Activated CD4-positive, alpha-beta T cell treated with anti-CD3 and anti-CD28 coated beads for 48 hours (primary cell): ENCODE measurements around the gene LPIN3.

Experiments used
- DNase-seq: peaks from one replicate; pipeline ENCODE4 v3.0.0-alpha.2; 2020

Gene LPIN3

DNA sequence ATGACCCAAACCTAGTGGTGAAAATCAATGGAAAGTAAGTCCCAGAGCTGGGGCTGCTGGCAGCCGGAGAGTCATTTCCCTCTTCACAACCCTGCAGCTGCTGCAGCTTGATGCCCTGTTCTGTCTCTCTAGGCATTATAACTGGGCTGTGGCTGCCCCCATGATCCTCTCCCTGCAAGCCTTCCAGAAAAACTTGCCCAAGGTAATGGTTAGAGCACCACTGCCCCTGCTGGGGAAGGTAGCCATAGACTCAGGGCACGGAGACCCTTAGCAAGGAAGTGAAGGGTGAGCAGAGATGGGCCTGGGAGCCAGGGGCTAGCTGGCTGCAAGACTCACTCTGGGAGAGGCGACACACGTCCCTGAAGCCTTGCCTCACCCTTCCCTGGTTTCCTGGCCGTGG is 12.0 kb downstream of the LPIN3 start:
- DNase-seq = no peak

- DNase-seq = no peak
Measured at GRCh38 chr20:41353530-41353929, 12.9 kb downstream of the LPIN3 start.

GRCh38 chr20:41355192-41355591 is 14.6 kb downstream of the LPIN3 start:
- DNase-seq = no peak

DNA sequence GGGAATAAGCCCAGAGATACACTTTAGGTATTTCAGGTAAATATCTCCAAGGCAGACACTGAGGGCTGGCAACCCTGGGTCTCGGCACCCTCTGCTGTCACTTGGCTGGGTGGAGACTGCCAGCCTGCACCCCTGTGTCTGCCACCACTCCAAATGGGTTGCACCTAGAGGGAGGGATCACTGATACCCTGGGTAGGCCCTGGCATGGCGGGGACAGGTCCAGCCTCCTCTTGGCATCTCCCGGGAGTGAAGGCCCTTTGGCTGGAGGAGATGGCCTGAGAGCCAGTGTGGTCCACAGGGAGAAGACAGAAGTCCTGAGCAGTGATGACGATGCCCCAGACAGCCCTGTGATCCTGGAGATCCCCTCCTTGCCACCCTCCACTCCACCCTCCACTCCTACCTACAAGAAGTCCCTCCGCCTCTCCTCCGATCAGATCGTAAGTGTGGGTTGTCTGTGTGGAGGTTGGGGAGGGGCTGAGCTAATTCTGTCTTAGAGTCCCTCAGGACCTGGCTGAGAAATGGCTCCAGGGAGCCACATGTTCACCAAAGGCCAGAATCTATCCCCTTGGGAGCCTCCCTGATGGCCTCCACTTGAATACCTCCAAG is 15.1 kb downstream of the LPIN3 start:
- no peak for DNase-seq

DNA sequence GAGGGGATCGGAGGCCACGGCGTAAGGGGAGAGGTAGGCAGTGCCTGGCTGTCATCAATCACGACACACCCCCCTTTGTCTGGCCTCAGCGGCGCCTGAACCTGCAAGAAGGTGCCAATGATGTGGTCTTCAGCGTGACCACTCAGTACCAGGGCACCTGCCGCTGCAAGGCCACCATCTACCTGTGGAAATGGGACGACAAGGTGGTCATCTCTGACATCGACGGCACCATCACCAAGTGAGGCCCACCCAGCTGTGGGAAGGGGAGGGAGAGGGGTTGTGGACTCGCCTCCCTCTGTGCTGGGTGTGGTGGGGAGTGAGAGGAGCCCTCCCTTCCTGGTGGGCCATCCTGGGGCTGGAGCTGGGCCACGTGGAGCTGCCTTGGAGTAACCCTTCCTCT is 16.3 kb downstream of the LPIN3 start:
- DNase-seq = no peak

DNA sequence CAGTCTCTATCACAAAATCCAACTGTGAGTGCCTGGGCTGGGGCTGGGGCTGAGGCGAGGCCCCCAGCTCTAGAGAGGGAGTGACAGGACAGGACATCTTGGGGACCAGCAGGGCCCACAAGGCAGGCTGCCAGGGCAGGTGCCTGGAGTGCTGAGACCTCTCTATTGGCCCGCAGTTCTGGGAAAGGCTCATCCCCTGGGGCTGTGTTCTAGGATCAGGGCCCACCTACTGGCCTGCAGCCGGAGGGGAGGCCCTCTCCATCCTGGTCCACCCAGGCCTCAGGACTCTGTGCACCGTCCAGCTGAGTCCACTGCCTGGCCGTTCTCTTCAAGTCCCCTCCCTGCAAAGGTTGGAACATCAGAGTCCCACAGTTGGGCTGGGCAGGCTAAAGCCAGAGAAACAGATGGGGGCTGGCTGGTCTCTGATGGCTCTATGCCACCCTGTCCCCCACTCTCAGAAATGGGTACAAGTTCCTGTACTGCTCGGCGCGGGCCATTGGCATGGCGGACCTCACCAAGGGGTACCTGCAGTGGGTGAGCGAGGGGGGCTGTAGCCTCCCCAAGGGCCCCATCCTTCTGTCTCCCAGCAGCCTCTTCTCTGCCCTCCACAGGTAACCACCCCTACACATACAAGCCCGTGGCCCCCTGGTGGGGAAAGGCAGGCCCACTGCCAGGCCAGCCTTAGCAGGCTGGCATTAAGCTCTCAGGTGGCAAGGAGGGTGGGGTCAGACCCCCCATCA is 17.0 kb downstream of the LPIN3 start:
- DNase-seq = no peak

GRCh38 chr20:41358230-41358629 is 17.6 kb downstream of the LPIN3 start:
- no peak for DNase-seq

GRCh38 chr20:41358717-41359116 is 18.1 kb downstream of the LPIN3 start:
- DNase-seq = no peak

GRCh38 chr20:41359541-41360011 is 19.0 kb downstream of the LPIN3 start:
- no peak for DNase-seq

GRCh38 chr20:41360831-41361756 is 20.5 kb downstream of the LPIN3 start:
- DNase-seq = no peak

DNA sequence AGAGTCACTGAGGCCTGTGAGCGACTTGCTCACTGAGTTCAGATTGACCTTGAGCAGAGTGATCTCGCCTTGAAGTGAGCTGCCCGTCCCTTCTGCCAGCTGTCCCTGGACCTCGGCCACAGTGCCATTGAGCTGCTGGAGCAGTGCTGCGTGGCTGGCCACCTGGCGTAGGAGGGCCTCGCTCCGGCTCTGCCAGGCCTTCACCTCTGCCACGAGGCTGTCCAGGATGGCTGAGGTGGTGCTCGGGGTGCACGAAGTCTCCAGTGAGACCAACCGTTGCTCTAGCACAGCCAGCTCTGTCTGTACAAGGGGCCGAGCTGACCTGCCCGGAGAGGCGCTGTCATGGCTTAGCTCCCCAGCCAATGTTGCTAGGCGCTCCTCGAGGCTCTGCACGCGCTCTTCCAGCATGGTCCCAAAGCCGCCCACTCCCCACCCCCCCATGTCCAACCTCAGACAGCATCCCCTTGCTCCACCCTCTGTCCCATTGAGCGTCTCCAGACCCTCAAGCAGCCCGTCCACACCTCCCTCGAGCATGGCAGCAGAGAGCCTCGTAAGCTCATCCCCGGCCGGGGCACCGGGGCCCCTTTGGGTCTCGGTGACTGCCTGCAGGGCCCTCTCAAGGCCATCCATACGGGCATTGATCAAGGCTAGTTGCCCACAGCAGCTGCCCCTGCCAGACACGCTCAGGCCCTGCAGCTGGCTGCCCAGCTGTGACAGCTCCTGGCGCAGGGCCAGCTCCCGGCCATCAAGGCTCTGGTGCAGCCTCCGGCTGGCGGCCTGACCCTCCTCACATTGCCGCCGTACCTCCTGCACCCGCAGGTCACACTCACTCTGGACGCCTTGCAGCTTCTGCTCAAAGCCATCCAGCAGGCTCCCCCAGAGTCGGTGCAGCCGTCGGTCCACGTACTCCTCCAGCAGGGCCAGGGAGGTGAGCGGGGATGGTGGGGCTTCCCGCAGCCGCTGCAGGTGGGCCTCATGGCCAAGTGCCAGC is 21.4 kb downstream of the LPIN3 start:
- DNase-seq = no peak

GRCh38 chr20:41362748-41363140 is 22.1 kb downstream of the LPIN3 start:
- no peak for DNase-seq

GRCh38 chr20:41363601-41364000 is 23.0 kb downstream of the LPIN3 start:
- no peak for DNase-seq

- DNase-seq = no peak
Measured at GRCh38 chr20:41364236-41364855, 23.7 kb downstream of the LPIN3 start.

DNA sequence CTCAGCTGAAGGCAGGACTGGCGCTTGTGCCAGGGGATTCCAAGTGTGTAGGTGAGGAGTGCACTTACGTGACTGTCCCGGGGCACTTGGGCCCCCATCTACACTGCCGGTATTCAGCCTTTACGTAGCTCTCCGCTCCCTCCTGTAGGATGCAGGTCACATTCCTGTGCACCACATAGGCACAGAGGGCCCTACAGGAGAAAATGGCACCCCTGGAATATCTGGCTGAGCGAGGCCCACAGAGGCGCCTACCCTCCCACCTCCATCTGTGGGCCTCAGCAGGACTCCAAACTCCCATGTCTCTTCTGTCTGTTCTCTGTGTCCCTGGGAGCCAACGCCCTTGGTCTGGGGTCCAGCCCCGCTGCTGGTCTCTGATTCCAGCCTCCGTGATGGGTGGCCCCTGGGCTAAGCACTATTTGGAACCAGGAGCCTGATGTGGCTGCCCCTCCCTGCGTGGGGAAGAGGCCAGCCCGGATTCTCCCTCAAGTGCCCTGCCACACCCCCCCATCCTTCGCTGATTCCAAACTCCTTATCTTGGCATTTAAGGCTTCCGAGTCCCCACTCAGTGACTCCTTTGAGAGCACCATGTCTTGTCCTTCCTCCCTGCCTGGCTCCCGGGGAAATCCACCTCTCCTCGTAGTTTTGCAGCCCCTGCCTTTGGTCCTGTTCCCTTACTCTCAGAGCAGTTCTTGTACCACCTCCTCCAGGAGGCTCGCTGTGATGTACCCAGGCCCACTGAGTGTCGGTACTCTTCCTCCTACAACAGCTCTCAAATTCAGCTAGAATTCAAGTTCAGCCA is 24.5 kb downstream of the LPIN3 start:
- DNase-seq = no peak

DNA sequence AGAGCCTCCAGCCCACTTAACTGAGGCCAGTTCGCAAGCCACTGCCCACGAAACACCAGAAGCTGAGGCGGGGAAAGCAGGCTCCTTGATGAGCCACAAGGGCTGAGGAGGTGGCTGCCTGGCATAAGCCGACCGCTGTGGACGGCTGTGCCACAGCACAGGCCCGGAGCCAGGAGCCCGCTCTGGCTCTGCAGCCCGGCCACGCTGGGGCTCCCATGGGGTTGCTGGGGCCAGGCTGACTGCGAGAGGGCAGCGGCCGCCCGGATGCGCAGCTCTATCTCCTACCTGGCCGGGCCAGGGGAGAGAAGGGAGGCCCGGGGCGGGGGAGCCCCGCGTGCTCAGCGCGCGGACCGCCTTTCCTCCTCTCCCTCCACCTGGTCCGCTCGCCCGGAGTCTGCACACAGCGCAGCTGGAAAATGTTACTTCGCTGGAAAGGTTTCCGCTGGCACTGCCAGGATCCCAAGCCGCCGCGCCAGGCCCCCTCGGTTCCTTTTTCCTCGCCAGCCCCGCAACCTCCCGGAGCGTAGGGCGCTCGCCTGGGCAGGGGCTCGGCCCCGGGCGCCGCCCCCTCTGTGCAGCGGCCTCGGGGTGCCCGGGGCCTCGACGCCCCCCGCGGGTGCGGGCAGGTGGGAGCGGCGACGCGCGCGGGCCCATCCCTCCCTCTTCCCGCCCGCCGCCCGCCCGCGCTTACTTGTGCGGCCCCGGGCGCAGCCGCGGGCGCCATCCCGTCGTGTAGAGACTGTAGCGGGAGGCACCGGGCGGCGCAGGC is 25.3 kb downstream of the LPIN3 start:
- no peak for DNase-seq

DNA sequence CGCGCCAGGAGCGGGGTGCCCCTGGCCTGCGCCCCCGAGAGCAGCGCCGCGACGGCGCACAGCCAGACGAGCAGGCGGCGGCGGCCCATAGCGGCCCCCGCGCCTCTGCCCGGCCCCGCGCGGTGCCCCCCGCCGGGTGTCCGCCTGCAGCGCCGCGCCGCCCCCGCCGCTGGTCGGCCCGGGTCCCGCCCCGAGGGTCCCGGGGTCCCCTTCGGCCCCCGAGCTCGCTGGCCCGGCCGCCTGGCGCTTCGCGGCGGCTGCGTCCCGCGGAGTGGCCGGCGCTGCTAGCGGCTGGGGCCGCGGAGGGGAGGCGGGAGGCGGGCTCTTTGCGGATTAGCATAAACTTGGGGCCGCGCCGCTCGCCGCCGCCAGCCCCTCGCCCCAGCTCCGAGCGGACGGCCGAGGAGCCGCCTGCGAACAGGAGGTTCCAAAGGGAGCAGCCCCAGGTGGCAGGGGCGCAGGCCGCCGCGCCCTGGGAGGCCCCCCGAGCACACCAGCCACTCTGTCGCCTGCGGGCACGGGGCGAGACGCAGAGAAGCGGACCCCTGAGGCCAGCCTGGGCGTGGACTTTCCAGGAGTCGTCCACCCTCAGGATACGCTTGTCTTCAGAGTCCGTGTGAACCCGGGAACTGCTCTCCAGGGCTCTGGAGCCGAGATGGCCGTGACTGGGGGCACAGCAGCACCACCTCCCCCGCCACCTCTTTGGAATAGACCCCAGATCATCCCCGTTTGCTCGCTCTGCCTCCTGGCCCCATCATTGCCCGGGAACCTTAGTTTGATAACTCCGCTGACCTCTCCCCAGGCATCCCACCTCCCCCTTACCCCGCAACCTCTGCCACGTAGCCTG is 26.1 kb downstream of the LPIN3 start, which contains the start of gene EMILIN3:
Gene EMILIN3, minus strand, starts transcription at position 273 of the 847 bp plus-strand sequence. Its CDS starts 184 bp downstream, at position 89.
- no peak for DNase-seq

DNA sequence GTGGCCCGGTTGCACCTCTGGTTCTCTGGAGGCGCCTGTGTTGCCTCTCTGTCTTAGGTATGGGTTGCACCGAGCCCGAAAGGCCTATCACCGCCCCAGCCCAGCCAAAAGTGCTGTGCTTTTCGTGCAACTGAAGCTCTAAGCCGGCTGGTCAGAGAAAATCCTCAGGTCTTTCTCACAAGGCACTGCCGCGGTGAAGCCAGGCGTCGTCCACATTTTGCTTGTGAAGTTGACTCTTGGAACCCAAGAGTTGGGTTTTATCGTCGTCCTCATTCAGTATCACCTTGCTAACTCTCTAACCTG is 26.7 kb downstream of the LPIN3 start:
- DNase-seq = no peak

- DNase-seq = no peak
Measured at GRCh38 chr20:41367956-41368355, 27.3 kb downstream of the LPIN3 start.
